Stromal cell of bone marrow (primary cell): ENCODE measurements around the gene DLX2.

ENCODE experiments used
- DNase-seq: peaks from one replicate; pipeline ENCODE4 v3.0.0-alpha.2; 2012; ENCODE audit warnings: low read depth

The DLX2 gene

GRCh38 chr2:172053486-172053885 lies 49.2 kb downstream of the DLX2 start:
- DNase-seq: no peak

DNA sequence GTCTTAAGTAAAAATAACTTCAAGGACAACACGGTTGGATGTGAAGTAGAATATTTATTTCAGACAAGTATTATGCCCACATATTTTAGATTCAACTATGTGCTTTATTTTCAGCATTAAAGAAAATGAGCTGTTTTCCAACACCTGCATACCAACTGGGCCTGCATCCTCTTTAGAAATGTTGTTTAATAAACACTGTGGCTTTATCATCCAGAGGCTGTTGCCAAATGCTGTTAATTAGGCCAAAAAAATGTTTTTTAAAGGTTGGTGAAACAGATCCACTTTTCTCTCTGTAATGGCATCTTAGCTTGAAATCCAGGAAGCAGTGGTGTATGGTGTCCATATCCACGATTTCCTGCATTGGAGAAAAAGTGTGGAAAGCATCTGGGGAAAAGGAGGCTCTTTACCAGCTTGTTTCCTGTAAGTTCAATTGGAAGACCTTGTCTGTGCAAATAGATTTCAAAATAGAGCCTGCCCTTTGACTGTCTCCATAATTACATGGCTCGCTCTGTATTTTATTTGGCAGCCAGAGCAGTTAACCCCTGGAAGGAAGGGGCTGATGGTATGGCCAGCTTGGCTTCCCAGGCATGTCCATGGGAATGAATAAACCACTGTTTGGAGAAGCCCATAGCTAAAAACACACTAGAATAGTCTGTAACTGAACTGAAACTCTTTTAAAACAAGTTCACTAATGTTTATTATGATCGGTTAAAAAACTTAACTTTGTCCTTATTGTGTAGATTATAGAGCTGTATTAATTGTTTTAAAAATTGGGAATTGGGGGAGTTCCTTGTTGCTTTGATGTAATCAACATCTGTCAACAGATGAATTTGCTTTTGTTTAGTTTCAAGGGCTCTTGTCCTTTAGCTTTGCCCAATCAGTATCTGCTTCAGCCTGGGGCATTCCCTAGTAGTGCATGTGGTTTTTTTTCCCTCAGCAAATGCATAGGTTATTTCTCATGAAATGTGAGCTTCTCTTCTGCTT lies 50.4 kb downstream of the DLX2 start:
- no peak for DNase-seq

GRCh38 chr2:172050479-172051125 lies 52.1 kb downstream of the DLX2 start:
- no peak for DNase-seq

- no peak for DNase-seq
Measured at GRCh38 chr2:172049567-172050120, 53.1 kb downstream of the DLX2 start.
